K562 (cell line): ENCODE measurements around the gene GYS1. TPM values are rescaled to one million over a fixed set of nuclear protein-coding genes. Genes with fewer than 3 reads are reported as not detected.

ENCODE experiments used
- ADNP ChIP-seq: fragments of 200-800 bp; sonication (Bioruptor generic); IDR thresholded peaks from 2 replicates; pipeline ENCODE4 v1.6.1; 2016; ENCODE audit warnings: missing genetic modification characterization, missing compliant biosample characterization
- CREM ChIP-seq: IDR thresholded peaks from 2 replicates; pipeline ENCODE4 v1.6.1; 2014; ENCODE audit warnings: antibody characterized with exemption, low read depth
- FIP1L1 ChIP-seq: fragments of 200-400 bp; formaldehyde crosslinking; IDR thresholded peaks from 2 replicates; pipeline ENCODE4 v1.6.1; 2018; ENCODE audit warnings: mild to moderate bottlenecking, low read depth, low read length; ENCODE audit not compliant: poor library complexity, severe bottlenecking
- GATAD2B ChIP-seq: fragments of 450-650 bp; IDR thresholded peaks from 2 replicates; pipeline ENCODE4 v1.6.1; 2017; ENCODE audit warnings: mild to moderate bottlenecking, borderline replicate concordance
- MYC ChIP-seq, 2 experiments: fragments of 250-450 bp in 1 of 2; sonication (Bioruptor Pico) in 1 of 2; IDR thresholded peaks; 2 replicates each; pipeline versions ENCODE4 v1.5.1 to v1.6.1; 2012 to 2021; ENCODE audit warnings: low read depth in 2 of 2, borderline replicate concordance in 1 of 2, improper control_type of control experiment in 1 of 2, low read length in 1 of 2, mild to moderate bottlenecking in 1 of 2, moderate library complexity in 1 of 2
- RFX5 ChIP-seq: IDR thresholded peaks from 2 replicates; pipeline ENCODE4 v1.6.1; 2011; ENCODE audit warnings: low read depth, mild to moderate bottlenecking, improper control_type of control experiment, low read length
- SIRT6 ChIP-seq: IDR thresholded peaks from one replicate; pipeline ENCODE4 v1.6.1; 2012; ENCODE audit warnings: low read depth, mild to moderate bottlenecking, control low read depth, inconsistent platforms, low read length, moderate library complexity
- TAF1 ChIP-seq: IDR thresholded peaks from 2 replicates; pipeline ENCODE4 v1.6.1; 2011; ENCODE audit warnings: mild to moderate bottlenecking, low read length, moderate library complexity; ENCODE audit not compliant: insufficient read depth, control insufficient read depth, severe bottlenecking; ENCODE audit errors: extremely low read depth
- TCF7L2 ChIP-seq: fragments of 150-350 bp; IDR thresholded peaks from 2 replicates; pipeline ENCODE4 v1.6.1; 2016; ENCODE audit warnings: low read depth, mild to moderate bottlenecking, low read length, moderate library complexity
- XRCC3 ChIP-seq: fragments of 450-650 bp; IDR thresholded peaks from 2 replicates; pipeline ENCODE4 v1.6.1; 2017; ENCODE audit warnings: mild to moderate bottlenecking, moderate library complexity
- ZEB2 ChIP-seq: fragments of 450-650 bp; IDR thresholded peaks from 2 replicates; pipeline ENCODE4 v1.6.1; 2016
- polyA plus RNA-seq, 8 experiments: library from polyadenylated mRNA; depleted of rRNA in 4 of 8; stranded (reverse) in 5 of 8; unstranded in 3 of 8; fragments of >200 nt; fragmentation: Nextera tagmentation in 2 of 8; fragmentation: Illumina TruSeq in 1 of 8; extraction: Ambion mirVana in 2 of 8; extraction: Trizol in 1 of 8; gene quantifications; 2 replicates each; pipeline versions ENCODE4 v1.2.1 to v1.2.3, GENCODE V29; 2011 to 2014; ENCODE audit warnings: inconsistent platforms in 1 of 8, missing spikeins in 1 of 8
- total RNA-seq, 7 experiments: library from RNA; depleted of rRNA in 6 of 7; stranded (reverse); fragments of >200 nt in 6 of 7; fragmentation: Illumina TruSeq in 2 of 7; extraction: Trizol in 2 of 7; gene quantifications; 2 replicates each; pipeline versions ENCODE4 v1.2.1 to v1.2.3, GENCODE V29; 2011 to 2021; ENCODE audit warnings: low replicate concordance in 1 of 7
- TF ChIP-seq, protein P1 (sequence below): fragments of 450-650 bp; formaldehyde crosslinking; conservative IDR thresholded peaks from 2 replicates; pipeline ENCODE4 v1.4.0; 2022; ENCODE audit warnings: mild to moderate bottlenecking, missing genetic modification characterization
- TF ChIP-seq, protein P2 (sequence below): fragments of 150-350 bp; IDR thresholded peaks from 2 replicates; pipeline ENCODE4 v1.6.1; 2014; ENCODE audit warnings: low read depth, mild to moderate bottlenecking, low read length, borderline replicate concordance
- TF ChIP-seq, protein P3 (sequence below): fragments of 450-650 bp; formaldehyde crosslinking; IDR thresholded peaks from 2 replicates; pipeline ENCODE4 v1.4.0; 2022; ENCODE audit warnings: missing genetic modification characterization
- TF ChIP-seq, protein P4 (sequence below): fragments of 200-400 bp; formaldehyde crosslinking; IDR thresholded peaks from 2 replicates; pipeline ENCODE4 v1.6.1; 2017; ENCODE audit warnings: mild to moderate bottlenecking, low read depth, low read length, moderate library complexity

Gene GYS1
- total and polyA plus RNA-seq, 9 of the 15 experiments (the other 6 are each of a cell fraction or from before 2014, with no cell fraction given), result 1.9 to 31.1 (median 15.2) TPM

DNA sequence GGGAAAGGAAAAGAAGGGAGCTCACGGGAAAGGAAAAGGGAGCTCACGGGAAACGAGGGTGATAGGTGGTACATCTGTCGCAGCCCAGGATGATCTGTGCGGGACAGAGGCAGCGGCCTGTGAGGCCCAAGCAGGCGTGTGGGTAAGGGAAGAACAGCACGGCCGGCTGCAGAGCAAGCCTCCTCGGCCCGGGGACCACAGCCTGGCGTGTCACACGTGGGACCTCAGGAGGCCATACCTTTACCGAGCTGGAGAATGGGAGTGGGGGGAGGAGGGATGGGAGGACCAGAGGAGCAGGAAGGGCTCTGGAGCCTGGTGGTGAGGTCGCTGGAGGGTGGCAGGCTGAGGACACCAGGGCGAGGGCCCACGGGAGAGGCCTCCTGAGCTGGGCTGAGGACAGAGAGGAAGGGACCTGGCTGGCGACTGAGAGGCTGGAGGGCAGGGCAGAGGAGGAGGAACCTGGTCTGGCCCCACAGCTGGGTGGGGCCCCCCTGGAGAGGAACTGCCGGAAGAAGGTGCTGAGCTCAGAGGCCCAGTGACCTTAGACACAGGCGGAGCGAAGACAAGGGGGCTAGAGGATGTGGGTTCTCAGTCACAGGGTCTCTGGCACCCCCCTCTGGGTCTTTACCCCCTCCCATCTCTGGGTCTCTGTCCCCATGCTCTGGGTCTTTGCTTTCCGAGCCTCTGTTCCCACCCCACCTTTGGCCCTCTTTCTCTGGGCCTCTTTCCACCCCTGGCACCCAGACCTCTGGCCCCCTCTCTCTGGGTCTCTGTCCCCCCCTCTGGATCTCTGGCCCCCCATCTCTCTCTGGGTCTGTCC lies 30.9 kb downstream of the GYS1 start (continued):
- TF ChIP-seq, protein P1, sequence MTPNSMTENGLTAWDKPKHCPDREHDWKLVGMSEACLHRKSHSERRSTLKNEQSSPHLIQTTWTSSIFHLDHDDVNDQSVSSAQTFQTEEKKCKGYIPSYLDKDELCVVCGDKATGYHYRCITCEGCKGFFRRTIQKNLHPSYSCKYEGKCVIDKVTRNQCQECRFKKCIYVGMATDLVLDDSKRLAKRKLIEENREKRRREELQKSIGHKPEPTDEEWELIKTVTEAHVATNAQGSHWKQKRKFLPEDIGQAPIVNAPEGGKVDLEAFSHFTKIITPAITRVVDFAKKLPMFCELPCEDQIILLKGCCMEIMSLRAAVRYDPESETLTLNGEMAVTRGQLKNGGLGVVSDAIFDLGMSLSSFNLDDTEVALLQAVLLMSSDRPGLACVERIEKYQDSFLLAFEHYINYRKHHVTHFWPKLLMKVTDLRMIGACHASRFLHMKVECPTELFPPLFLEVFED (CRISPR knock-in tag), result peak; percentile 86
- TF ChIP-seq ZEB2, result peak; percentile 59
- no peak for TF ChIP-seq FIP1L1
- TF ChIP-seq, protein P2, sequence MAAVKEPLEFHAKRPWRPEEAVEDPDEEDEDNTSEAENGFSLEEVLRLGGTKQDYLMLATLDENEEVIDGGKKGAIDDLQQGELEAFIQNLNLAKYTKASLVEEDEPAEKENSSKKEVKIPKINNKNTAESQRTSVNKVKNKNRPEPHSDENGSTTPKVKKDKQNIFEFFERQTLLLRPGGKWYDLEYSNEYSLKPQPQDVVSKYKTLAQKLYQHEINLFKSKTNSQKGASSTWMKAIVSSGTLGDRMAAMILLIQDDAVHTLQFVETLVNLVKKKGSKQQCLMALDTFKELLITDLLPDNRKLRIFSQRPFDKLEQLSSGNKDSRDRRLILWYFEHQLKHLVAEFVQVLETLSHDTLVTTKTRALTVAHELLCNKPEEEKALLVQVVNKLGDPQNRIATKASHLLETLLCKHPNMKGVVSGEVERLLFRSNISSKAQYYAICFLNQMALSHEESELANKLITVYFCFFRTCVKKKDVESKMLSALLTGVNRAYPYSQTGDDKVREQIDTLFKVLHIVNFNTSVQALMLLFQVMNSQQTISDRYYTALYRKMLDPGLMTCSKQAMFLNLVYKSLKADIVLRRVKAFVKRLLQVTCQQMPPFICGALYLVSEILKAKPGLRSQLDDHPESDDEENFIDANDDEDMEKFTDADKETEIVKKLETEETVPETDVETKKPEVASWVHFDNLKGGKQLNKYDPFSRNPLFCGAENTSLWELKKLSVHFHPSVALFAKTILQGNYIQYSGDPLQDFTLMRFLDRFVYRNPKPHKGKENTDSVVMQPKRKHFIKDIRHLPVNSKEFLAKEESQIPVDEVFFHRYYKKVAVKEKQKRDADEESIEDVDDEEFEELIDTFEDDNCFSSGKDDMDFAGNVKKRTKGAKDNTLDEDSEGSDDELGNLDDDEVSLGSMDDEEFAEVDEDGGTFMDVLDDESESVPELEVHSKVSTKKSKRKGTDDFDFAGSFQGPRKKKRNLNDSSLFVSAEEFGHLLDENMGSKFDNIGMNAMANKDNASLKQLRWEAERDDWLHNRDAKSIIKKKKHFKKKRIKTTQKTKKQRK, result no peak
- TF ChIP-seq TCF7L2, result no peak
- TF ChIP-seq TAF1, result peak; percentile 87
- TF ChIP-seq XRCC3, result no peak
- TF ChIP-seq GATAD2B, result peak; percentile 61; the same call in 1 of the 2 replicates
- no peak for TF ChIP-seq SIRT6
- no peak for TF ChIP-seq ADNP (tag)
- peak; percentile 78 for TF ChIP-seq MYC (IDR thresholded peaks at IDR 0.05; ENCODE audit: low read depth, low read length)
- peak; percentile 18; the same call in 1 of the 2 replicates for TF ChIP-seq MYC (CRISPR knock-in tag; IDR thresholded peaks at IDR 0.05; ENCODE audit: borderline replicate concordance, low read depth)
- TF ChIP-seq, protein P3, sequence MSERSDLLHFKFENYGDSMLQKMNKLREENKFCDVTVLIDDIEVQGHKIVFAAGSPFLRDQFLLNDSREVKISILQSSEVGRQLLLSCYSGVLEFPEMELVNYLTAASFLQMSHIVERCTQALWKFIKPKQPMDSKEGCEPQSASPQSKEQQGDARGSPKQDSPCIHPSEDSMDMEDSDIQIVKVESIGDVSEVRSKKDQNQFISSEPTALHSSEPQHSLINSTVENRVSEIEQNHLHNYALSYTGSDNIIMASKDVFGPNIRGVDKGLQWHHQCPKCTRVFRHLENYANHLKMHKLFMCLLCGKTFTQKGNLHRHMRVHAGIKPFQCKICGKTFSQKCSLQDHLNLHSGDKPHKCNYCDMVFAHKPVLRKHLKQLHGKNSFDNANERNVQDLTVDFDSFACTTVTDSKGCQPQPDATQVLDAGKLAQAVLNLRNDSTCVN (CRISPR knock-in tag), result peak; percentile 21; the same call in 1 of the 2 replicates
- TF ChIP-seq CREM, result peak; percentile 60
- TF ChIP-seq, protein P4, sequence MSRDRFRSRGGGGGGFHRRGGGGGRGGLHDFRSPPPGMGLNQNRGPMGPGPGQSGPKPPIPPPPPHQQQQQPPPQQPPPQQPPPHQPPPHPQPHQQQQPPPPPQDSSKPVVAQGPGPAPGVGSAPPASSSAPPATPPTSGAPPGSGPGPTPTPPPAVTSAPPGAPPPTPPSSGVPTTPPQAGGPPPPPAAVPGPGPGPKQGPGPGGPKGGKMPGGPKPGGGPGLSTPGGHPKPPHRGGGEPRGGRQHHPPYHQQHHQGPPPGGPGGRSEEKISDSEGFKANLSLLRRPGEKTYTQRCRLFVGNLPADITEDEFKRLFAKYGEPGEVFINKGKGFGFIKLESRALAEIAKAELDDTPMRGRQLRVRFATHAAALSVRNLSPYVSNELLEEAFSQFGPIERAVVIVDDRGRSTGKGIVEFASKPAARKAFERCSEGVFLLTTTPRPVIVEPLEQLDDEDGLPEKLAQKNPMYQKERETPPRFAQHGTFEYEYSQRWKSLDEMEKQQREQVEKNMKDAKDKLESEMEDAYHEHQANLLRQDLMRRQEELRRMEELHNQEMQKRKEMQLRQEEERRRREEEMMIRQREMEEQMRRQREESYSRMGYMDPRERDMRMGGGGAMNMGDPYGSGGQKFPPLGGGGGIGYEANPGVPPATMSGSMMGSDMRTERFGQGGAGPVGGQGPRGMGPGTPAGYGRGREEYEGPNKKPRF, result no peak
- TF ChIP-seq RFX5, result no peak
